GM04503 (cell line): ENCODE data around the gene KIF4A.
"Not testable (repeated sequence)": the region's sequence is repeated elsewhere in the genome, so short reads cannot be mapped to it uniquely, and the experiment has no call there.

Experiments
- DNase-seq: peaks from one replicate; pipeline ENCODE4 v3.0.0-alpha.2; 2012; ENCODE audit warnings: low read depth

The KIF4A gene

DNA sequence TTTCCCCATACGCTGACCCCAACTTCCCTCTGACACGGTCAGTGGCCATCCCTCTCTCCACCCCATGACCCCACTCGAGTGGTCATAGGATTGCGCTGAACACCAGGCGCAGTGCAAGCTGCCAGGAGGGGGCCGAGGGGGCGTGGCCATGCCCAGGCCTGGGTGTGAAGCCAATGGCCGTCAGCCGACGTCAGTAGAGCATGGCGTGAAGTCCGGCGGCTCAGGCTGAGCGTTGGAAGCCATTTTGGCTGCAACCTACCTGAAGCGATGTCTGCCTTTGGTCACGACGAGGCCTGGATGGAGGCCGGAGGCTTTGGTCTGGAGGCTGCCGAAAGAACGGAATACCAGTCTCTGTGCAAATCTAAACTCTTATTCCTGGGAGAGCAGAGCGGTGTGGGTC, 8.0 kb upstream of the KIF4A start, which contains the start of gene RAB41:
Gene RAB41 (plus strand): TSS at position 222 of the 400 bp plus-strand sequence. CDS start 46 bp downstream, at position 268.
- DNase-seq, result no peak

- no peak for DNase-seq
Measured at GRCh38 chrX:70289168-70289792, 624 bp upstream of the KIF4A start.

GRCh38 chrX:70292788-70293187, 2.9 kb downstream of the KIF4A start:
- no peak for DNase-seq

GRCh38 chrX:70293621-70294020, 3.7 kb downstream of the KIF4A start:
- no peak for DNase-seq

- DNase-seq, result no peak
Measured at GRCh38 chrX:70301716-70302115, 11.8 kb downstream of the KIF4A start.

- DNase-seq, result no peak
Measured at GRCh38 chrX:70313503-70313902, 23.6 kb downstream of the KIF4A start.

DNA sequence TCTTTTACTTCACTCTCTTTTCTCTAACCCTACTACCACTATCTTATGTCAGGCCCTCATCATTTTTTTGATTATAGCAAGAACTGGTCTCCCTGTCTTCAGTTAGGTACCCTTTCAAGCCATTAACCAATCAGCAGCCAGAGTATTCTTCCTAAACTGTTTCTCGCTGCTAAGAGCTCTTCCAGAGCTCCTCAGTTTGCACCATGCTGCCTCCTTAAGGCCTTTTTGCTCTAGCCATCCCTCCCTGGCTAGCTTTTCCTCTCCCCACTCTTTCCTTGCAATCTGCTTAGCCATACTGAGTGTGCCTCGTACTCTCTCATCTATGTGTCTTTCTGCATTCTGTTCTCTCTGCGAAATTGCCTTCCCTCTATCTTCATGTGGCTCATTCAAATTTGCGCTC, 32.9 kb downstream of the KIF4A start:
- no peak for DNase-seq

GRCh38 chrX:70323628-70324027, 33.7 kb downstream of the KIF4A start:
- not testable (repeated sequence) for DNase-seq

GRCh38 chrX:70324326-70324725, 34.4 kb downstream of the KIF4A start:
- DNase-seq, result no peak

DNA sequence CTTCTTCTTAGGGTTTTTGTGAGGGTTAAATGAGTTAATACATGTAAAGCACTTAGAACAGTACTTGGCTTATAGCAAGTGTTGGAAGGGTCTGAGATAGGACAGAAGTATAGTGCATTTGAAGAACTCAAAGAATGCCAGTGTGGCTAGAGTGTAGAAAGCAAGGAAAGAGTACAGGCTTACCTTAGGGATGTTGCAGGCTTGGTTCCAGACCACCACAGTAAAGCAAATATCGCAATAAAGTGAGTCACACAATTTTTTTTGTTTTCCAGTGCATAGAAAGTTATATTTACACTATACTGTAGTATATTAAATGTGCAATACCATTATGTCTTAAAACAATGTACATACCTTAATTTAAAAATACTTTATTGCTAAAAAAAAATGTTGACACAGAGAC, 41.3 kb downstream of the KIF4A start:
- no peak for DNase-seq

DNA sequence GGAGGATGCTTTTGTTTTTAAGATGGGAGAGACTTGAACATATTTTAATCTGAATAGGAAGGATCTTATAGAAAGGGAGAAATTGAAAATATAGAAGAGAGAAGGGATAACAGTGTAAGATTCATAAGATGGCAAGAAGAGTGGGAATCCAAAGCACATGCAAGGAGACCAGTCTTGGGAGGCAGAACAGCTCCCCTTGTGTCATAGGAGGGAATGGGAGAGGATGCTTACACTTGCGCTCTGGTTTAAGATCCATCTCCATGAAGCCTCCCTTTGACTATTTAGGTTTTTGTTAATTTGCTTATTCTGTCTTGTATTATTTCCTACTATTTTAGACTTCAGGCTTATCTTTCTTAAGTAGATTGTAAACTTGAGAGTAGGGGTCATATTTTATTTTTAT, 42.7 kb downstream of the KIF4A start:
- DNase-seq, result no peak

GRCh38 chrX:70336767-70337166, 46.9 kb downstream of the KIF4A start:
- DNase-seq, result no peak

DNA sequence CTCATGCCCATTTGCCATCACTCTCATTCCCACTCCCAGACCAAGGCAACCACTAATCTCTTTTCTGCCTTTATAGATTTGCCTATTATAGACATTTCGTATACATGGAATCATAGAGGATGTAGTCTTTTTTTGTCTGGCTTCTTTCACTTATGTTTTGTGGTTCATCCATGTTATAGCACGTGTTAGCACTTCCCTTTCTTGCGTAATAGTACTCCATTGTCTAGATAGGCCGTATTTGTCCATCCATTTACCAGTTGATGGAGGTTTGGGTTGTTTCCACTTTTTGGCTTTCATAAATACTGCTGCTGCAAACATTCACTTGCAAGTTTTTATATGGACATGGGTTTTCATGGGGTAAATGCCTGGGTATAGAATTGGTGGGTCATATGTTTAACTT, 48.4 kb downstream of the KIF4A start:
- DNase-seq, result no peak

GRCh38 chrX:70343435-70343834, 53.5 kb downstream of the KIF4A start:
- DNase-seq, result no peak

DNA sequence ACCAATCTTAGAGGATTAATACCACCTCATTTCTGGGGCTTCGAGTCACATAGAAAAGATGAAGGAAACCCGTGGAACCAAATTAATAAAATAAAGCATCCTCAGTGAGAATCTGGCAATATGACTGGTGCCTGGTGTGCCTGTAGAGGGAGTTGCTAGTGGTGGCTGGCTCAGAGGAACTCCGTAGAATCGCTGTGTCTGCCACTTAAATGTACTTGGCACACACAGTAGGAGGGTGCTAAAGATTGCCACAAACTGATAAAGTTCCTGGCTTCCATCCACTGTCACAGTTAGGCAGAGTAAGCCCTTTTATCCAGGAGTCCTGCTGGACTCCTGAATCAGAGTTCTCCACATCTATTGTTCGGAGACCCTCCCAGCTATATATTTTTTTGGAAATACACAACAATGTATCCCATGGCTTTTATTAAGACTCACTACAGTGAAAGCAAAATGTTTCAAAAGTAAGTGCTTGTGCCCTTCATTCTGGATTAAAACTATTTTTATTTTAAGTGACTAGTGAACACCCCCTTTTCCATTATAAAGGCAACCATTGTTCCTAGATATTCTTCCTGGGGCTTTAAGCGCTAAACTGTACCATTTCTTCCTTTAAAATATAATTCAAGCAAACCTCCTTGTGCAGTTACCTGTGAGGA, 56.6 kb downstream of the KIF4A start:
- no peak for DNase-seq

GRCh38 chrX:70348825-70349224, 58.9 kb downstream of the KIF4A start:
- DNase-seq, result not testable (repeated sequence)

DNA sequence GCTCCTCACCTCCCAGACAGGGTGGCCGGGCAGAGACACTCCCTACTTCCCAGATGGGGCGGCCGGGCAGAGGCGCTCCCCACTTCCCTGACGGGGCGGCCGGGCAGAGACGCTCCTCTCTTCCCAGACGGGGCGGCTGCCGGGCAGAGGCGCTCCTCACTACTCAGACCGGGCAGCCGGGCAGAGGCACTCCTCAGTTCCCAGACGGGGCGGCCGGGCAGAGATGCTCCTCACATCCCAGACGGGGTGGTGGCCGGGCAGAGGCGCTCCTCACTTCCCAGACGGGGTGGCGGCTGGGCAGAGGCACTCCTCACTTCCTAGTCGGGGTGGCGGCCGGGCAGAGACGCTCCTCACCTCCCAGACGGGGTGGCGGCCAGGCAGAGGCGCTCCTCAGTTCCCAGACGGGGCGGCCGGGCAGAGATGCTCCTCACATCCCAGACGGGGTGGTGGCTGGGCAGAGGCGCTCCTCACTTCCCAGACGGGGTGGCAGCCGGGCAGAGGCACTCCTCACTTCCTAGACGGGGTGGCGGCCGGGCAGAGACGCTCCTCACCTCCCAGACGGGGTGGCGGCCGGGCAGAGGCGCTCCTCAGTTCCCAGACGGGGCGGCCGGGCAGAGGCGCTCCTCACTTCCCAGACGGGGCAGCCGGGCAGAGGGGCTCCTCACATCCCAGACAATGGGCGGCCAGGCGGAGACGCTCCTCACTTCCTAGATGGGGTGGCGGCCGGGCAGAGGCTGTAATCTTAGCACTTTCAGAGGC, 59.6 kb downstream of the KIF4A start:
- not testable (repeated sequence) for DNase-seq

GRCh38 chrX:70352496-70352895, 62.6 kb downstream of the KIF4A start:
- no peak for DNase-seq

- no peak for DNase-seq
Measured at GRCh38 chrX:70353514-70353913, 63.6 kb downstream of the KIF4A start.

DNA sequence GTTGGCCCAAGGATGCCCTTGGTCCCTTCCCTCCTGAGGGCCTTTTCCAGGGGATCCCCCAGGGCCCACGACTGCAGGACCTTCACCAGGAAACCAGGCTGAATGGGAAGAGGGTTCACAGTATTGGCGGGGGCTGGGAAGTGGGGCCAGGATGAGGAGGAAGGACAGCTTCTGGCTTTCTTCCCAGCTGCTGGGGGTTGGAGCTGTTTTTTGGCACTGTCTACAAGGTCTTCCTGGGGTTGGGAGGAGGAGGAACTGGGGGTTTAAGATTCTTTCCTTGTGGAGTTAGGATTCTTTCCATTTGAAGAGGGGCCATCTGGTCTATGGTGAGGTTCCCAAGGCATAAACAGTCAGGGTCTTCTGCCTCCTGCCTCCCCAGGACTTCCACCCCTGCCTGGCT, 64.8 kb downstream of the KIF4A start:
- DNase-seq, result no peak

GRCh38 chrX:70359458-70359857, 69.6 kb downstream of the KIF4A start:
- DNase-seq, result no peak

- no peak for DNase-seq
Measured at GRCh38 chrX:70360366-70360765, 70.5 kb downstream of the KIF4A start.

DNA sequence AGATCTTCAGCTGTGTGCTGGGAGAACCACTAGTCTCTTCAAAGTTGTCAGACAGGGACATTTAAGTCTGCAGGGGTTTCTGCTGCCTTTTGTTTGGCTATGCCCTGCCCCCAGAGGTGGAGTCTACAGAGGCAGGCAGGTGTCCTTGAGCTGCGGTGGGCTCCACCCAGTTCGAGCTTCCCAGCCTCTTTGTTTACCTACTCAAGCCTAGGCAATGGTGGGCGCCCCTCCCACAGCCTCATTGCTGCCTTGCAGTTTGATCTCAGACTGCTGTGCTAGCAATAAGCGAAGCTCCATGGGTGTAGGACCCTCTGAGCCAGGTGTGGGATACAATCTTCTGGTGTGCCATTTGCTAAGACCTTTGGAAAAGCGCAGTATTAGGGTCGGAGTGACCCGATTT, 78.8 kb downstream of the KIF4A start:
- not testable (repeated sequence) for DNase-seq
